Psoas muscle (tissue), 8 donors: ENCODE results near the gene KLF12. TPM values are rescaled to one million over a fixed set of nuclear protein-coding genes. Genes with fewer than 3 reads are reported as not detected.

Source experiments
- ATAC-seq, 4 donors: fragments of 200-7000 bp; cut with Tn5 transposase; one replicate each; pipeline ENCODE4 v1.9.1; 2020; ENCODE audit warnings: moderate library complexity in 3 of 4, mild to moderate bottlenecking in 2 of 4
- DNase-seq, 2 donors: peaks; one replicate each; pipeline ENCODE4 v3.0.0-alpha.2; 2020
- H3K27ac ChIP-seq: fragments of 200-600 bp; one replicate; pipeline ENCODE4 v1.8.0; 2022
- H3K27me3 ChIP-seq, 3 donors: fragments of 200-600 bp in 1 of 3; one replicate each; pipeline versions ENCODE4 v1.6.1 to v1.8.0; 2013 to 2022; ENCODE audit warnings: low read length in 2 of 3, mild to moderate bottlenecking in 2 of 3, moderate library complexity in 1 of 3; ENCODE audit not compliant: insufficient read depth in 3 of 3
- H3K36me3 ChIP-seq, 2 donors: fragments of 200-600 bp in 1 of 2; one replicate each; pipeline versions ENCODE4 v1.6.1 to v1.8.0; 2013 to 2022; ENCODE audit warnings: low read depth in 1 of 2, mild to moderate bottlenecking in 1 of 2, moderate library complexity in 1 of 2; ENCODE audit not compliant: insufficient read depth in 1 of 2
- H3K4me1 ChIP-seq: fragments of 200-600 bp; one replicate; pipeline ENCODE4 v1.8.0; 2022
- H3K4me3 ChIP-seq: fragments of 200-600 bp; one replicate; pipeline ENCODE4 v1.8.0; 2022; ENCODE audit warnings: mild to moderate bottlenecking
- H3K9me3 ChIP-seq: fragments of 200-600 bp; one replicate; pipeline ENCODE4 v1.8.0; 2022
- WGBS, 3 donors: extraction: QIAGEN DNeasy Blood & Tissue Kit; methylation state at CpG; one replicate each; pipeline versions ENCODE4 v1.1.6 to v1.1.7; 2013; 5-methylcytosine and 5-hydroxymethylcytosine counted together
- intact Hi-C, 2 donors: fragments of 100-400 bp; cut with DNase I; formaldehyde crosslinking; loops; one replicate each; pipeline versions ENCODE4 v1.11.0 to v1.14.2; 2022
- polyA plus RNA-seq, 3 donors: library from polyadenylated mRNA; stranded (reverse); fragments of 200-250 nt; gene quantifications; one replicate each; pipeline ENCODE4 v1.2.3, GENCODE V29; 2013
- total RNA-seq, 4 donors: library from RNA; stranded (reverse); fragmentation: NEBNext Ultra II Directional in 2 of 4; extraction: Animal tissue kit (Norgen Biotek cat#: 25700) in 2 of 4; gene quantifications; one replicate each; pipeline versions ENCODE4 v1.2.1 to v1.2.4, GENCODE V29; 2021 to 2023
- TF ChIP-seq, protein P1 (sequence below): fragments of 200-600 bp; IDR thresholded peaks from one replicate; pipeline ENCODE4 v1.8.0; 2022; ENCODE audit warnings: antibody characterized with exemption
- donor health status: healthy with polysubstance abuse.
- donor health status: DM: no; HTN: no; CAD: no; lungs with moderate emphysema.
- donor health status: Bipolar disorder and iron deficiency.
- donor health status: healthy.
- donor health status: DM: yes; HTN: yes; CAD: no.
- donor health status: DM: no; HTN: no; CAD: no.
- donor health status: DM: no; HTN: no; CAD: no.
- donor health status: DM: yes; HTN: yes; CAD: no.

KLF12 gene
- total and polyA plus RNA-seq, 7 donors = 0.55 to 12.4 (median 8.0) TPM

DNA sequence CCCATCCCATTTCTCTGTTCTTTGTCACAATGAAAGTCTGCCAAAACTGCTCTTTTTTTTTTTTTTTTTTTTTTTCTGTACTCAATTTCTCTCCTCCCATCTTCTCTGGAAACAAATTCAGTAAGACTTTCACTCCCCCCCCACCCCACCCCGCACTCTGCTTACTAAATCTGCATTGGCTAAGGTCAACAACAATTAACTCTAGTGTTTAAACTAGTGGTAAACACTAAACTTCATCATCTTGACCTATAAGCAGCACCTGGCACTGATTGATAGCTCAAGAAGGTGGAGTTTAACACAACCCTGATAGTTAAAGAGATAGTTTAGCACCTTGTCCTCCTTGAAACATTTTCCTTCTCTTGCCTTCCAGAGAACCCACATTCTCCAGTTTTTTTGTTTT is 14.1 kb upstream of the KLF12 start:
- no peak for ATAC-seq
- 65 to 81% (median 69%) methylated on average over 1 of the region's 1 CpG for WGBS, 3 donors
- H3K9me3 ChIP-seq = no peaks in the 10 kb centered on the region
- no peaks in the 10 kb centered on the region for H3K4me1 ChIP-seq
- no peak for DNase-seq
- intact Hi-C loops = no loop called here
- TF ChIP-seq, protein P1, sequence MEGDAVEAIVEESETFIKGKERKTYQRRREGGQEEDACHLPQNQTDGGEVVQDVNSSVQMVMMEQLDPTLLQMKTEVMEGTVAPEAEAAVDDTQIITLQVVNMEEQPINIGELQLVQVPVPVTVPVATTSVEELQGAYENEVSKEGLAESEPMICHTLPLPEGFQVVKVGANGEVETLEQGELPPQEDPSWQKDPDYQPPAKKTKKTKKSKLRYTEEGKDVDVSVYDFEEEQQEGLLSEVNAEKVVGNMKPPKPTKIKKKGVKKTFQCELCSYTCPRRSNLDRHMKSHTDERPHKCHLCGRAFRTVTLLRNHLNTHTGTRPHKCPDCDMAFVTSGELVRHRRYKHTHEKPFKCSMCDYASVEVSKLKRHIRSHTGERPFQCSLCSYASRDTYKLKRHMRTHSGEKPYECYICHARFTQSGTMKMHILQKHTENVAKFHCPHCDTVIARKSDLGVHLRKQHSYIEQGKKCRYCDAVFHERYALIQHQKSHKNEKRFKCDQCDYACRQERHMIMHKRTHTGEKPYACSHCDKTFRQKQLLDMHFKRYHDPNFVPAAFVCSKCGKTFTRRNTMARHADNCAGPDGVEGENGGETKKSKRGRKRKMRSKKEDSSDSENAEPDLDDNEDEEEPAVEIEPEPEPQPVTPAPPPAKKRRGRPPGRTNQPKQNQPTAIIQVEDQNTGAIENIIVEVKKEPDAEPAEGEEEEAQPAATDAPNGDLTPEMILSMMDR = no peak
- H3K4me3 ChIP-seq = no peak overlapping the region
- H3K27me3 ChIP-seq = no peaks in the 10 kb centered on the region
- H3K36me3 ChIP-seq = no peaks in the 10 kb centered on the region
- H3K27ac ChIP-seq = no peak overlapping the region

DNA sequence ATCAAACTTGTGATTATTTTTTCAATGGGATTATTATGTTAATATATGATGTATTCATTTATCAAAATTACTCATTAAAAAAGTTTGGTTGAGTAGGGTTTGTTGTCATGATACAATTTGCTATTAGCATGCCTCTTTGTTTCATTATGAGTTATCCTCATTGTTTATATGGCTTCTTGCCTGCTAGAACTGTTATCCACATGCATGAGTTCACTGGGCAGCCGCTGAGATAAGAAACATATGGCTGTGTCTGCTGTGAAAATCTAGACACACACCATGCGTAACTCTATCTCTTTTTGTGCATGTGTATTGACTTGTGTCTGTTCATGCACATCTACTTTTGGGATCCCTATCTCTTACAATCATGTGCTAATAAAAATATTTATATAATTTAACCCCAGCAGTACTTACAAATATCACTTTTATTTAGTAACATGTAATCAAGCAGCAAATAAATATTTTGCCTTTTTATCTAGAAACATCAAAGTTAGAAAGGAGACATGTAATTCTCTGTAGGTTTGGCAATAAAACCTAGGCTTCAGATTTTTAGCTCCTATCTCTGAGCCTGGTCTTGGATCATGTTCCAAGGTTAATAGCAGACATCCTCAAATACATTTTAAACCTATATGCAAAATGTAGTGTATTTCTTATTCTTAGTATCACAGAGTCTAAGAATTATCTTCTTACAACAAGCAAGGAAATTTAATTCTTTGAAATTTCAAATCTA is 11.2 kb upstream of the KLF12 start:
- intact Hi-C loops = no loop called here
- Histone ChIP-seq H3K27ac (no peak overlapping the region), H3K4me1 (no peaks in the 10 kb centered on the region), H3K9me3 (no peaks in the 10 kb centered on the region), H3K4me3 (no peak overlapping the region), H3K36me3 (no peaks in the 10 kb centered on the region), H3K27me3 (no peaks in the 10 kb centered on the region)
- ATAC-seq = no peak
- TF ChIP-seq, protein P1 = no peak
- no peak for DNase-seq
- 51 to 71% (median 65%) methylated on average over 2 of the region's 2 CpGs for WGBS, 3 donors

DNA sequence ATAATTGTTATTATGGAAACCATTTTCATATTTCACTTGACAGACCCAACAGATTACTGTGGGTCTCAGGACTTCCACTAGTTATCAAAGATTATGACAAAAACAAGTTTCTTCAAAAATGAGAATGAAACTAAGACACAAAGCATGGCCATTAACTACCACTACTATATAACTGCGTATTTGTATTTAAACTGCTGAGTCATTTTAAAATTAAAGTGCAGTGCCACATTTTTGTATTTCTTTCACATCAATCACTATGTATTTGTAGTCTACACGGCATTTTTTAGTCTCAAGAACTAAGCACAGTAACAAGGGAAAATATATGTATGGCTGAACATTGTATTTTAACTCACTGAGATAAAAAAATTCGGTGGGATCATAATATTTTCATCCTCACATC is 10.1 kb upstream of the KLF12 start:
- Histone ChIP-seq H3K27me3 (no peaks in the 10 kb centered on the region), H3K9me3 (no peaks in the 10 kb centered on the region), H3K4me3 (no peak overlapping the region), H3K36me3 (no peaks in the 10 kb centered on the region), H3K4me1 (no peaks in the 10 kb centered on the region), H3K27ac (no peak overlapping the region)
- 80 to 88% (median 85%) methylated on average over 3 of the region's 3 CpGs for WGBS, 3 donors
- ATAC-seq (no peak), DNase-seq (no peak)
- intact Hi-C loops = no loop called here
- TF ChIP-seq, protein P1 = no peak

DNA sequence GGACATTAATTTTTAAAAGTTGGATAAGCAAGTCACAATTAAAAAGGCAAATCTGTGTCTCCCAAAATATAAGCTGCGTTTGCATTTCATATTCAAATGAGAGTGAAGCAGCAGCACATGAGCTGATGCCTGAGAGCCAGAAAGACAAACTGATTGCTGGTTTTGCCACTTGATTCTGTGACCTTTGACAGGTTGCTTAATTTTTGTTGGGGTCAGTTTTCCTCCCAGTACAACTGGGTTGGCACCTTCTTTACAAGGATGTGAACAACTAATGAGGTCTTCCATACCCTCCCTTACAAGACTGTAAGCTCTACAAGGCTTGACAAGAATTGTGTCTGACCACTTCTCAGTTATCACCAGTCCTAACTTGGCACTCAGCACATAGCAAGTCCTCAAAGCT is 8.1 kb upstream of the KLF12 start:
- H3K4me1 ChIP-seq = no peaks in the 10 kb centered on the region
- no peaks in the 10 kb centered on the region for H3K27me3 ChIP-seq
- H3K27ac ChIP-seq = no peak overlapping the region
- TF ChIP-seq, protein P1 = no peak
- ATAC-seq (no peak), DNase-seq (no peak)
- no peak overlapping the region for H3K4me3 ChIP-seq
- 90 to 94% (median 93%) methylated on average over 1 of the region's 1 CpG for WGBS, 3 donors
- no peaks in the 10 kb centered on the region for H3K9me3 ChIP-seq
- H3K36me3 ChIP-seq = no peaks in the 10 kb centered on the region
- intact Hi-C loops = no loop called here

DNA sequence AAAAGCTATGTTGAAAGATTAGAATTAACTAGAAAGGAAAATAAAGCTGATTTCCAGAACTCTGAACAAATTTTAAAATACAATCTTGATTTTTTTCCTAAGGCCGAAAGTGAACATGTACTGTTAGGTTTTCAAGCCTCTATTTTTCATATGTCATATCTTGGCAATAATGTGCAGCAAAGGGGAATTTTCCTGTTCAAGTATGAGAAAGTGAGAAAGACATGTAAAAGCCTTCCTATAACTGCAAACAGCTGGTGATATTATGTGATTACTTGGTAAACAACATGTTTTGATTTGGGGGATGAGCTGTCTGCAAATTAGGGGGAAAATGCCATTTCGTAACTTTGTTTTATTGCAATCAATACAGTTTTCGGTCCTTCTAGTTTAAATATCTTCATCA is 4.0 kb upstream of the KLF12 start:
- DNase-seq (no peak), ATAC-seq (no peak)
- Histone ChIP-seq H3K27me3 (no peaks in the 10 kb centered on the region), H3K4me3 (no peak overlapping the region), H3K36me3 (no peaks in the 10 kb centered on the region), H3K4me1 (no peaks in the 10 kb centered on the region), H3K27ac (no peak overlapping the region), H3K9me3 (no peaks in the 10 kb centered on the region)
- intact Hi-C loops = loop anchor here (10.0 kb wide), 2 partner anchors 303 to 383 kb away; no protein-coding TSS in a partner anchor
- WGBS, 3 donors = 78 to 98% (median 94%) methylated on average over 3 of the region's 3 CpGs
- TF ChIP-seq, protein P1 = no peak
